ENCODE results near the gene SFMBT2.

DNA sequence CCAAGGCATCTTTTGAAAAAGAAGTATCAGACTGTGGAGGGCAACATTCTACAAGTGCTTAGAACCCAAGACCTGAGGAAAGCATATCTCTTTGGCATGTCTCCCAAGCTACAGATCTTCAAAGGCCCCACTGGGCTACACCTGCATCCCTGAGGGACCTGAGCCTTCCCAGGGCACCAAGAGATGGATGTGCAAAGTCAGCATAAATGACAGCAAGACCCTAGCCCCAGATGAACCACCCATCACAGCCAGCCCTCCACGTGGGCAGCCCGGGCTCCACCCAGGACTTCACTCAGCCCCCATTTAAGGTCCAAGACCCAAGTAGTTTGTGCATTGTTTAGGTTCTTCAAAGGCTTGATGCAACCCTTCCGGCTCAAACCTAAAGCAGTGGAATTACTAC, 123.5 kb downstream of the SFMBT2 start:
- TF ChIP-seq CTCF (IDR thresholded peaks at IDR 0.05), result no peak
- no peak for TF ChIP-seq POLR2A (IDR thresholded peaks at IDR 0.05)
- TF ChIP-seq POLR2AphosphoS5 (IDR thresholded peaks at IDR 0.05), result no peak
- TF ChIP-seq EP300 (IDR thresholded peaks at IDR 0.05; ENCODE audit: low read depth), result no peak
